ENCODE data around the gene ACTL10.
"Not testable (repeated sequence)": the region's sequence is repeated elsewhere in the genome, so short reads cannot be mapped to it uniquely, and the experiment has no call there.

Gene ACTL10

DNA sequence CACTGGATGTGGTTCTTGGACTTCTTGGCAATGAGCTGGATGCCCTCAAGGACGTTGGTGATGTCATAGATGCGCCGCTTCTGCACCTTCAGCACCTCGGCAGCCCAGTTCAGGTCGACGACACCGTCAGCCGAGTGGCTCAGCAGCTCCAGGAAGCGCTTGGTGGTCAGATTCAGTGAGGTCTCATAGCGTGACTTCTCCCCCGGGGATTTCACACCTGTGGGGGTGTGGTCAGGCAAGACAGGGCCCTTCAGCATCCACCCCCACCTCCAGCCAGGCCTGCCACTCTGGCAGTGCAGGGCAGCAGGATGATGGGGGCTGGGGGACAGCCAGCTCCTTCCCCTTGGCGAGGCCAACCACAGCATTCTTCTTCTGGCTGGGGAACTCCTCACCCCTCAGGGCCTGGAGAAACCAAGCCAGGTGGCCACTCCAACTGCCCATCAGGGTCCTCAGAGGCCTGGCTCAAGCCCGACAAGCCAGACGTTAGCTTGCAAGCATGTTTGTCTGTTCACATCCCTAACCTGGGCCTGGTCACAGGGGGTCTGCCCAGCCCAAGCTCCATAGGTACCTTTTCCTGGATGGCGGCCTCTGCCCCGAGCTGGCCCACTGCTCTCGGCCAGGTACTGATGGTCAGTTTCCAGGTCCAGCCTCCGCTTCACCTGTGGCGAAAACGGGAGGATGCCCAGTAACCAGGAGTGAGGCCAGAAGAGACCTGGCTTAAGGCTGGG, 13.2 kb downstream of the ACTL10 start:
- DNase-seq: peak; percentile 69

DNA sequence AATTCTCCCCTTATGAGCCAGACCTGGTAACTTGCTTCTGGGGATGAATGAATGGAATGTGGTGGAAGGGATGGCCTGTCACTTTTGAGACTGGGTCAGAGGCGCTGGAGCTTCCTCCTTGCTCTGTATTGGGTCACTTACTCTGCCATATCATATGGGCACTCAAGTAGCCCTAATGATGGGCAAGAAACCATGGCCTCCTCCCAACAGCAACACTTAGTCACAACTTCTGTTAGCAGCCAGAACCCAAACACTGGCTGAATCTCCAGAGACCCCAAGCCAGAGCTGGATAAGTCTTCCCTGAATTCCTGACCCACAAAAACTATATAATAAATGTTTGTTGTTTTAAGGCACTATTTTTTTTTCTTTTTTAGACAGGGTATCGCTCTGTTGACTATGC, 13.9 kb downstream of the ACTL10 start:
- DNase-seq: no peak

DNA sequence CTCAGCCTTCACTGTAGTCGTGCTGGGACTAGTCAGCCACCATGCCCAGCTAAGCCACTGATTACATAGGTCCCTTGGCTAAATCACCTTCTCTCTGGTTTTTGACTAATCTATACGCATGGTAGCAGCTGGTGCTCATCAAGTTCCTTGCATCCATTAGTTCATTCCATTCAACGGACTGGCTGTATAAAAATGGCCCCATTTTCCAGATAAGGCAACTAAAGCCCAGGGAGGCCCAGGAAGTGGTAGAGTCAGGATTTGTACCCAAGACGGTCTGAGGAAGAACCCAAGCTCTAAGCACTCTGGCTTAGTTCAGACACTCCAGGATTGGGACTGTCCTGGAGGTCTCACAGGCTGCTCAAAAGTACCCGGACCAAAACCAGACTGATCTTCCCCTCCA, 14.5 kb downstream of the ACTL10 start:
- DNase-seq: no peak

DNA sequence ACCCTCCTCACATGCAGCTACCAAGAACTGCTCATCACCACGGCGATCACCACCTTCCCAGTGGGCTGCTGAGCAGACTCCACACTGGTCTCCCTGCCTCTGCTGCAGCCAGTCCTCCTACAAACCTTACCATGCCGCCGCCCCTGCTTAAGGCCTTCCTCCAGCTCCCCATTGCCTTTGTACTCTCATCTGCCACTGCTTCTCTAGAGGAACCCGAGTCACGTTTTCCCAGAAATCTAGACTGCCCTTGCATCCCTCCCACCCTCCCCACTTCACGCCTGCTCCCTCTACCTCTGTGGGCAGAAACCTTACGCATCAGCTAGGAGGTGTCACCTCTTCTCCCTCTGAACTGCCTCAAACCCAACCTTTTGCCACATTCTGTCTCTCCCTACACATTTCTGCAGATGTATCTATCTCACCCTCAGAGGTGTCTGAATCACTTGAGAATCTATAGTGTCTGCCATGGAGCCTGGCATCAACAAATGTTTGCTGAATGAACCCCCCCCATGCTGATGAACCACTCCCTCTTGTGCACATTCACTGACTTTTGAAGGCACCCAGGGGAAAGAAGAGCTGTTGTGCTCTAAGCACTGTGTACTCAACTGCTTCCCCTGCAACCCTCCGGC, 15.1 kb downstream of the ACTL10 start:
- no peak for DNase-seq

DNA sequence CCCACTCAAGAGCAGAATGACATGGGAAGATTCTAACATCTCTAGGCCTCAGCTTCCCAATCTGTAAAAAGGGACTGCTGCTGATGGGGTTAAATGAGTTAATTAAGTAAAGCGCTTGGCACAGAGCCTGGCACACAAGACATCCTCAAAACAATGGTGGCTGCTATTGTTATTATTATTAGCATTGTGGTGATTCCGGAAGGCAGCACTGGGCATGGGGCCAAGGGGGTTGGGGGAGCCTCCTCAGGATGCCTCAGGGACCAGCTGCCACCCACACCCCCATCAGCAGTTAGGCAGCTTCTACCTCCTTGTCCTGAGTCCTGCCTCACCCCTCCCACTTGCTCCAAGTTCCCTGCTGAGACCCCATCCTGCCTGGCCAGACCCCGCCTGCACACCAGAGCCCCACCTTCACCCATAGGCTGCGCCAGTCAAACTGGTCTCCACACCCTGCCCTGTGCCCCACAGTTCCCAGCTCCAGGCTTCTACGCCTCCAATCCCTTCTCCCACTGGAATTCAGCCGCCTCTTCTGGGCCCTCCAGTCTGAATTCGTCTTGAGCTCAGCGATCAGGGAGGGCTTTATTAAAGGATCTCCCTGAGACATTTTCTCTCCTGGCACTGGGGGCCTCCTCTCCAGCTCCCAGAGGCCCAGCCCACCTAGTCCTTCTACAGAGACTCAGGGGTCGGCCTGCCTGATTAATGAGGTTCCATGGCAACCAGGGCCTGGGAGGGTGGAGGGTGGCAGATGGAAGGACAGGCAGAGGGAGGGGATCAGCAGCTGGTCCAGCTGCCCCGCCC, 18.0 kb downstream of the ACTL10 start:
- DNase-seq: no peak

DNA sequence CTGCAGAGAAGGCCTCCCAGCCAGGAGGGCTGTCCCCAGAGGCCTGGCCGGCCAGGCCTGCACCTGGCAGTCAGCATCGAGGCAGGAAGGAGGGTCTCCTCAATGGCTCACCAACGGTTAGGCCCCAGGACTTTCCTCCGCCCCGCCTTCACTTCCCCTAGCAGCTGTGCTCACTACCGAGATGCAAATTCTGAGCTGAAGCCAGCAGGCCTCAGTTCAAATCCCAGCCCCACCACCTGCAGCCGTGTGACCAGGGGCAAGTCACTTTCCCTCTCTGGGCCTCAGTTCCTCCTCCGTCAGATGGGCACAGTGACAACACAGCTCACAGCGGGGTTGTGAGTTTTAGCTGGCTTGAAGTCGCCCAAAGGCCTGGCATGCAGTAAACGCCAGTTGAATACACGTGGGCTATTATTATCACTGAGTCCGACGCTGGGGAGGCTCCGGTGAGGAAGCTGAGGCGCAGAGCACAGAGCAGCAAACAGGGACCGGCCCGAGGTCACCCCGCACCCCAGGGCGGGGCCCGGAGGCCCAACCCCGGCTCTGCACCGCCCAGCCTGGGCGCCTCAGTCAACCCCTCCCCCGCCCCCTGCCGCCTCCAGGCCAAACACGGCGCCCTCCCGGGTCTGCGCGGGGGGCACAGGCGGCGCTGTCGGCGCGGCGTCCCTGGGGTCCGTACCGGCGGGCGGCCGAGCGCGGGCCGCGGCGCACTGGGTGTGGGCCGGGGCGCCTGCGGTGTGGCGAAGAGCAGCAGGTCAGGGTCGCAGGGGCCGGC, 18.8 kb downstream of the ACTL10 start:
- DNase-seq: peak; percentile 85

DNA sequence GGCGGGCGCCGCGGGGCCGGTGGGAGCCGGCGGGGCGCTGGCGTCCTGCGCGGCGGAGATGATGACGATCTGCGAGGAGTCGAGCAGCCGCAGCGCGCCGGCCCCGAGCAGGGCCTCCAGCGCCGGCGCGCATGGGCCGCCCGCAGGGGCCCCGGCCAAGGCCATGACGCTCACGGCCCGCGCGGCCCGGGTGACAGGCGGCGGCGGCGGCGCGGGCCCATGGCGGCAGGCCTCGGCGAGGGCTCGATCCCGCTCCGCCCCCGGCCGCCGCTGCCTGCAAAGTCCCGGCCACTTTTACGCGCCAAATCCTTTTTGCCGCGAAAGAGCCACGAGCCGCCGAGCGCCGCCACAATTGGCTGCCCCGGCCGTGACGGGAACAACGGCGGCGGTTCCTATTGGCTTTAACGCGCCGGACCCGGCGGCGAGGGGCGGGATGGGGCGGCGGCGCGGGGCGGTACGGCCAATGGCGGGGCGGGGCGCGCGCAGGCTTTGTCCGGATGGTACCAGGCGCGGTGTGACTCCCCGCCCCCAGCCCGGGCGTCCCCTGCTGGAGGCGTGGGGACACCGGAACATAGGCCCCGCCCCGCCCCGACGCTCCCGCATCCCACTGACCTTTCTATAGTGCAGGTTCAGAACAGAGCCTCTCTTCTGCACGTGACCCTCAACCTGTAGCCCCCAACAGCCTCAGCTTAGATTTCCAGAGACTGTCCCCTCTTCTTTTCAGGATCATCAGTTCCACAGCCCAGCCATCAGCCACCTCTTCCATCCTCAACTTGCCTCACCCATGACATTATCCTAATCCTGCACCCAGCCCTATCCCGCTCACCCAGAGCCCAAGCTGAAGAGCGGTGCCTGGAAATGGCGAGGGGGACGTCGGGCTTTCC, 19.6 kb downstream of the ACTL10 start, which contains the start of gene E2F1:
Gene E2F1, minus strand, starts transcription at position 286 of the 884 bp plus-strand sequence. Its CDS starts 121 bp downstream, at position 165.
- DNase-seq: peak; percentile 98

DNA sequence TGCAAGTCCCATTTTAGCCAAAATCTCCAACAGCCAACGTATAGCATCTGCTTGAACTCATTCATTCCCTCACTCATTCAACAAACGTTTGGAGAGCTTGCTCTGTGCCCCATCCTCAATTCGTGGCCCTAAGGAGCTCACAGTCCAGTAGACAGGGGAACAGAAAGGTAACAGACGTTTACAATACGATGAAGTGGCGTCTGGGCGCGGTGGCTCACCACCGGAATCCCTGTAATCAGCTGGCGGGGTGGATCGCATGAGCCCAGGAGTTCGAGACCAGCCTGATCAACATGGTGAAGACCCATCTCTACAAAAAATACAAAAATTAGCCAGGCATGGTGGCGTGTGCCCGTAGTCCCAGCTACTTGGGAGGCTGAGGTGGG, 20.2 kb downstream of the ACTL10 start:
- no peak for DNase-seq

DNA sequence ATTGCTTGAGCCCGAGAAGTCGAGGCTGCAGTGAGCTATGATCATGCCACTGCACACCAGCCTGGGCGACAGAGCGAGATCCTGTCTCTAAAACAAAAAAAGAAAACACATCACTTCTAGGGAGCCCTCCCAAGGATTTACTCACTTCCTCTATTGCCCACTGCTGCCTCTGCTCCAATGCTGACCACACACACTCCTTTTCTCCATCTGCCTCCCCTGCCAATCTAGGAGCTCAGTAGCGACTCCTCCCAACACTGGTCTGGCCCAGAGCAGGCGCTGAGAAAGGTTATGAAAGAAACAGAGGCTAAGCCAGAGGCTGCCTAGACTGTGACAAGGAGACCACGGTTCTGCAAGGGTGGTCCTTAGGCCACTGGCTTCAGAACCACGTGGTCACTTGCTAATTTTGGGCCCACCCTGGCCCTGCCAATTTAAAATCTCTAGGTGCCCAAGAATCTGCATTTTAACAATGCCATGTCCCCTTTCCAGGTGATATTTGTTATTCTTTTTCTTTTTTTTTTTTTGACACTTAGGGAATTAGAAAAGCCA, 20.7 kb downstream of the ACTL10 start:
- DNase-seq: no peak

DNA sequence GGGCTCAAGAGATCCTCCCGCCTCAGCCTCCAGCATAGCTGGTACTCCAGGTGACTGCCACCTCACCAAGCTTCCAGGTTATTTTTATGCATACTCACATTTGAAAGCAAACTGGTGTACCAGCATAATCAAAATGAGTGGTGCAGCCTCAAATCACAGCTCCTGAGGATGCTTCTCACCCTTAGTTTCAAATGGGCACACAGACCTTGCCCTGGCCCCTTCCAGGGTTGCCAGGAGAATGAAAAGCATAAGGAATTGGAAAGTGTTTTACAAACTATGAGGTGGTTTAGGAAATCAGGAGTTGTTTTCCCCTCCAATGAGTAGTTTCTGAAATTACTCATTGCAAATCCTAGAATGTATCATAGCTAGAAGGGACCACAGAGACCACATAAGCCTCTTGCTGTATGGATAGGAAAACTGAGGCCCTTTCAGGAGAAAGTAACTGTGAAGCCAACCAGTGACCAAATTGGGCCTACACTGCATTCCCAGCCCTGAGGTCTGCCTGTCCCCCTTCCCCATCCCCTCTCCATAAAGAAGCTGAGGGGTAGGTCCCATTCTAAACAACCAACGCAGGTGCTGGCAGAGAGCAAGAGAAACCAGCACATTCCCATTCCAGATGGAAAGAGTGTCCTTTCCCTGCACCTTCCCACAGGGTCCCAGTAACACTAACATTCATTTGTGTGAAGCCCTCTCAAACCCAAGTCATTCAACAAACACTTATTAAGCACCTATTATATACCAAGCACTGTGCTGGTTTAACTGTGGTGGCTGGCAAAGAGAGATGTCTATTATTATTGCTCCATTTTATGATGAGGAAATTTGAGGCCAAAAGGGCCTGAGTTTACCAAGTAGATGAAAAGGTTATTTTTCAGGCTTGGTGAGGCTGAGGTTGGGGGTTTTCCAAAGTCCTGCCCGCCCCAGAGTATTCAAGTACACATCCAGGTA, 21.5 kb downstream of the ACTL10 start:
- DNase-seq: no peak

DNA sequence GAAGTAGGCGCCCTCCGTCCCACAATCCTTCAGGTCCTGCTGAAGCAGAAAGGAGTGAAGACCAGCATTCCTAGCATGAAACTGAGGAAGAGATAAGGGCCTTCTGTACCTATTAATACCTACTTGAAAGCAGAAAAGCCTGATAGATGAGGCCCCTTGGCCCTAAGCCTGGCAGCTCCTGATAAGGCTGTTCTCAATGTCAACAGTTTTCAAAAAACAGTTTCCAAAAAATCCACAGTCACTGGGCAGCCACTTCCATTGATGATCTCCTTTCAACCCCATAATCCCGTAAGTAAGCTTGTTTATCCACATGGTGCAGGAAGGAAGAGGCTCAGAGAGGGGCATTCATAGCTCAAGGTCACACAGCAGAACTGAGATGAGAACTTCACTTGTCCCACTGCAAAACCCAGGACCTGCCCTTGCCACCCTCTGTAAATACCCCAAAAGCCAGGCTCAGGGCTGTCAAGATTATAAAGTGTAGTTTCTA, 22.2 kb downstream of the ACTL10 start:
- DNase-seq: no peak

DNA sequence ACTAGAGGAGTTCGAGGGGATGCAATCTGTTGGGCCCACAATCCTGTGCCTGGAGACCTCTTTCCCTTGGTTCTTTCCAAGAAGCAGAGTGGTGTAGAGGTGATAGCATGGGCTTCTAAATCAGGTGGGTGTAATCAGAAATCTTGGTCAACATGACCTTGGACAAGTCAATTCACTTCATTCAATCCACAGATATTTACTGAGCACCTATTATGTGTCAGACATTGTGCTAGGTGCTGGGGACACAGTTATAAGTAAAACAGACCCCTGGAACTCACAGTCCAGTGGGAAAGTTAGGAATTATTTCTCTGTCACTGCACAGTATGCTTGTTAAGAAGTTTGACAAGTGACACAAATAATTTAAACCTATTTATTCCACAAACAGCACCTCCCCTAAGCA, 22.8 kb downstream of the ACTL10 start:
- no peak for DNase-seq

DNA sequence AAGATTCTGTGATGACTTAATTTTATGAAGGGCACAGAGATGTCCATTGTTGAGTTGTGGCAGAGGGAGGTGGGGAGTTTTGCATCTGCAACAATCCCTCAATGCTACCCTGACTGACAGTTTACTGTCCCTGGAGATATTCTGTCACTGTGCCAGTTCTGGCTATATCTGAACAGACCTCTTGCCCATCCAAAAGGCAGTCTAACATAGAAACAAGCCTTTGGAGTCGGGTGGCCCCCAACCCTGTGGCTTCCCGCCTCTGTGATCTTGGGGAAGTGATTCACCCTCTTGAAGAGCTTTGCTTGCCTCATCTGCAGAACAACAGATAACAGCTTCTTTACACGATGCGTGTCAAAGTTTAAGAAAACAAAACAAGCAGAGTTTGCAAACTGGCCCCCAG, 23.2 kb downstream of the ACTL10 start:
- DNase-seq: peak; percentile 78

DNA sequence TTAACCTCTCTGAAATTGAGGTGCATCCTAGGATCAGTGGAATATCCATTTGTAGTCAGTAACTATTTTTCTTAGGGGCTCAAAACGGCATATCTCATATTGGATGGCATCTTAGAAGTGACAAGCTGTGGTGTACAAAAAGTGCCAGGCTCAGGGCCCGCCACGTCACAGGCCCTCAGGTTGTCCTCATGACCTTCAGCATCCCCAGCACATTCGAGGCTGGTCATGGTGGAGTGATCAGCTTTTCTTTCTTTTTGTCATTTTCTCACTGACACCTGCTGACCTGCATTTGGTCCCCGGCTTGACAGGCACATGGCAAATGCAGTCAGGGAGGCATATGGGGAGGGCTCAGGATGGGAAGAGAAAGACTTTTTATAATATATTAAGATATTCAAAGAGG, 26.5 kb downstream of the ACTL10 start:
- DNase-seq: no peak

DNA sequence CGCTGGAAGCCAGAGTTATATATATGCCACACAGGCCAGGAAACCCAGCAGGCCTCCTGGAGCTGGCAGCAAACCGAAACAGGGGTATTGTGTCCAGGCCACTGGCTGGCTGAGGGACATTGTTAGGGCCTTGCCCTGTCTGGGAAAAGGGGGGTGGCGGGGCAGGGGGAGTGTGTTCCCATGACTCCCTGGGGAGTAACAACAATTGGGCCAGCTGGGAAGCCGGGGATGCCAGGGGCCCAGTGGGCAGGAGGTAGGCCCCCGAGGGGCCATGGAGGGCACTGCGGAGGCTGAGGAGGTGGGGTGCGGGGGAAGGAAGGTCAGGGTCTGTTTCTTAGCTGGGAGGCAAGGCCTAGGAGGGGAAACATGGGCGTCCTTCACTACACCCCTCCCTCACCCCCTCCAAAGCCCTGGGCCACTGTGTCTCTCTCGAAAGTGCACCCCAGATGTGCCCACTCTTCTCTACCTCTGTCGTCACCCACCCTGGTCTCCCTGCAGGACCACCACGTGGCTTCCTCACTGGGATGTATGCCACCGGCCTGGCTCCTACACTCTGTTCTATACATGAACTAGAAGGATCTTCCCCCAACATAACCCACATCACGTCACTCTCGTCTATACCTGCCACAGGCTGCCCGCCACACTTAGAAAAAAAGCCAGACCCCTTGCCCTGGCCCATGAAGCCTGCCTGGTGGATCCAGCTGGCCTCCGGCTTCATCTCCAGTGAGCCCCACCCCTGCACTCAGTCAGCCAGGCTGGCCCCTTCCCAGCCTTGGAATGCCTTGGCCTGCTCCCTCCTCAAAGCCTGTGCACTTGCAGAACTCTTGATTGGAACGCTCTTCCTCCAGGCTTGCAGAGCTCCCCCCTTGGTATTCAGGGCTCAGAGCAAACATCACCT, 27.2 kb downstream of the ACTL10 start:
- DNase-seq: no peak

DNA sequence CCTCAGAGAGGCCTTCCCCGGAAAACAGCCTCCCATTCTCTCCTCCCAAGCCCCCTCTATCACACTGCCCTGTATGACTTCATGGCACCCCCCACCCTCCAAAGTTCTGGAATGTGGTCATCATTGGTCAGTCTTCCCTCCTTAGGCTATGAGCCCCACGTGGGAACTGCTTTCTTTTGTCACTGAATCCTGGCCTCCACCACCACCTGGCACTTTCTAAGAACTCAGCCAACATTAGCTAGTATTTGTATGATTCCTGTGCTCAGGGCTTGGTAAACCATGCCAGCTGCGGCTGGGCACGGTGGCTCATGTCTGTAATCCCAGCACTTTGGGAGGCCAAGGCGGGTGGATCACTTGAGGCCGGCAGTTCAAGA, 27.9 kb downstream of the ACTL10 start:
- no peak for DNase-seq

DNA sequence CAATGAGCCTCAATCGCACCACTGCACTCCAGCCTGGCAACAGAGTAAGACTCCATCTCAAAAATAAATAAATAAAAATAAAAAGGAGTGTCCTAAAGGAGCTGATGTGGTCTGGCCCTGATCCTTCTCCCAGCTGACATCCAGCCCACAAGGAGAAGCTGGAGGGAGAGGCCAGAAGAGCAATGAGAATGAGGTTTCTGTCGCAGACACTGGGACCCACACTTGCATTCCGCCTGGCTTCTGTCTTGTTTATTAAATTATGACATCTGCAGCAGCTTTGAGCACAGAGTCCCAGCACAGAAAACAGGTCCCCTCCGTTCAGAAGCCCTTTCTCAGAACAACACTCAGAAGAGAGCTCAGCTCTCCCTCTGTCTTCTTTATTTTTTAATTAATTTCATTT, 29.7 kb downstream of the ACTL10 start:
- no peak for DNase-seq

DNA sequence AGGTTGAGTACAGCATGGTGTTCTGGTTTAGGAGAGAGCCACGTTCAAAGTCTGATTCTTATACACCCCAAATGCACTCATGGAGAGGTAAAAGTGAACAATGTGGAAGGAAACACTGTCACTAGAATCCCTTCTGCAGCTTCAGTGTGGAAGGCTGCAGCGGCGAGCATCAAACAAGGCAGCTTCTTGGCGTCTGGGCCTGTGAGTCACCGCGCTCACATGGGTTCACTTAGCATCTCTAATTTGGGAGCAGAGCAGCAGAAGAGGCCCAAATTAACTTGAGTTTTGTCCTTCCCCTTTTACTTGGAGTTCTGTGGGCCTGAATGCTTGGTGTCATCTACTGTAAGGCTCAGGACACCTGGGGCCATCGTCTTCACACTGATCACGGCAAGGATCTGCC, 30.4 kb downstream of the ACTL10 start:
- DNase-seq: no peak

DNA sequence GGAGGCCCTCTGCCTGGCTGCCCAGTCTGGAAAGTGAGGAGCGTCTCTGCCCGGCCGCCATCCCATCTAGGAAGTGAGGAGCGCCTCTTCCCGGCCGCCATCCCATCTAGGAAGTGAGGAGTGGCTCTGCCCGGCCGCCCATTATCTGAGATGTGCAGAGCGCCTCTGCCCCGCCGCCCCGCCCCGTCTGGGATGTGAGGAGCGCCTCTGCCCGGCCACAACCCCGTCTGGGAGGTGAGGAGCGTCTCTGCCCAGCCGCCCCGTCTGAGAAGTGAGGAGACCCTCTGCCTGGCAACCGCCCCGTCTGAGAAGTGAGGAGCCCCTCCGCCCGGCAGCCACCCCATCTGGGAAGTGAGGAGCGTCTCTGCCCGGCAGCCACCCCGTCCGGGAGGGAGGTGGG, 32.2 kb downstream of the ACTL10 start:
- not testable (repeated sequence) for DNase-seq

All from activated CD8-positive, alpha-beta memory T cell treated with anti-CD3 and anti-CD28 coated beads, Interleukin-2, amount 50 U/mL, for 48 hours (primary cell).